Stimulated activated CD8-positive, alpha-beta memory T cell treated with anti-CD3 and anti-CD28 coated beads, Interleukin-12 subunit alpha, Interleukin-12 subunit beta, amount 100 ng/mL, for 1 hour (primary cell): ENCODE results near the gene CBLIF.
"Not testable (repeated sequence)": the region's sequence is repeated elsewhere in the genome, so short reads cannot be mapped to it uniquely, and the experiment has no call there.

ENCODE experiments used
- DNase-seq: peaks from one replicate; pipeline ENCODE4 v3.0.0-alpha.2; 2020; ENCODE audit warnings: low read depth

The CBLIF gene

GRCh38 chr11:59794417-59794816, 50.9 kb downstream of the CBLIF start:
- no peak for DNase-seq

- no peak for DNase-seq
Observed at GRCh38 chr11:59792507-59792906, 52.8 kb downstream of the CBLIF start.

DNA sequence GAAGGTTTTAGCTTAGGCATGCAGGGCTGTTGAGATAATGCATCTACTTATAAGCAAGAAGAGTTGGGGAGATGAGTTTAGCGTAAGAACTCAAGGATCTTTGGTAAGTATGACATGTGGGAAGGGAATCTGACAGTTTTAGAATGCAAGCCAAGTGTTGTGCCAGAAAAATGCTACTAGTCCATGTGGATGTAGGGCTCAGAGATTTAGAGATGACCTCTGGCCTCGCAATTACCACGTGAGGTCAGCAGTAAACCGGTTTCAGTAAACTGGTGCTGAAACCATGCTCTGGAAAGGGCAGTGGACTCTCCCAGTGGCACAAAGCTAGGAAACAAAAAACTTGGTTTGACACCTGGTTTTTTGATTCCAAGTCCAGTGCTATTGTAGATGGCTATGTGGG, 53.7 kb downstream of the CBLIF start:
- DNase-seq = no peak

GRCh38 chr11:59787816-59788215, 57.5 kb downstream of the CBLIF start:
- no peak for DNase-seq

- DNase-seq = no peak
Observed at GRCh38 chr11:59787255-59787588, 58.1 kb downstream of the CBLIF start.

DNA sequence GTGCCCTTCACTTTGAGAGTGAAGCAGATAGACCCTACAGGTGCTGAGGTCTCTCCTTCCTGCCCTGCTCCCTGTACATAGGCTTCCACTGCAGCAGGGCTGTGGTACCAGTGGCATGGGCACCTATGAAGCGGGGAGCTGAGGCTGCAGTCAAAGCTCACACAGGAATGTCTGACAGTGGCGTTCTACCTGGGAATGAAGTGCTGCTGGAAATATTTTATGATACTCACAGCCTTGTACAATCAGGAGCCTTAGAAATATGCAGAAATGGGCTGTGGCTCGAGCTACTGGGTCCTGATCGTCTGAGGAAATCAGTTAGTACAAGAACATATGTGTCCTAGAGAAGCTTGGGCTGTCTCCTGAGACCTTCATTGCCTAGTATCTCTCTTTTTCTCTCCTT, 59.5 kb downstream of the CBLIF start:
- DNase-seq = no peak

DNA sequence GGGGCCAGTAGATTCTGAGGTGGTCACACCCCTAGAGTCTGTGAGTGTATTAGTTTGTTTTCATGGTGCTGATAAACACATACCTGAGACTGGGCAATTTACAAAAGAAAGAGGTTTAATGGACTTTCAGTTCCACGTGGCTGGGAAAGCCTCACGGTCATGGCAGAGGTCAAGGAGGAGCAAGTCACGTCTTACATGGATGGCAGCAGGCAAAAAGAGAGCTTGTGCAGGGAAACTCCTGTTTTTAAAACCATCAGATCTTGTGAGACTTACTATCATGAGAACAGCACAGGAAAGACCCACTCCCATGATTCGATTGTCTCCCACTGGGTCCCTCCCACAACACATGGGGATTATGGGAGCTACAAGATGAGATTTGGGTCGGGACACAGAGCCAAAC, 60.9 kb downstream of the CBLIF start:
- not testable (repeated sequence) for DNase-seq

DNA sequence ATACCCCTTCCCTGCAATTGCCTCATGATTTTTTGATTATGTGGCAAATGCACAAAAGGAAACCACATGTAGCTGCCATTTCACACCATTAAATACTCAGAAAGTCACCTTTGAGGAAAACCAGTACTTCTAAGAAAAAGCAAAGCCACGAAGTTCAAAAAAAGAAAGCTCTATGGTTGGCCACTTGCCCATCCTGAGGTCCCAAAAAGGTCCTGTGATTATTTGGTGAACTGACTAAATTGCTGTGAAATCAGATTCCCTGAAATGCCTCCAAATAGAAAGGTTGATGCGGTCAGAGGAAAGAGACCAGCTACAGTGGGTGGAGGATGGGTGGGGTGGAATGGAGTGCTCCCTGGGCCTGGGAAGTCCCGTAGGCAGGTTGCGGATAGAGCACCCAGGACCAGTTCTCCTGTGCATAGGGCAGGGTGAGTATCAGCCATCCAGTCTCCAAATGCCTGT, 61.6 kb downstream of the CBLIF start:
- no peak for DNase-seq

DNA sequence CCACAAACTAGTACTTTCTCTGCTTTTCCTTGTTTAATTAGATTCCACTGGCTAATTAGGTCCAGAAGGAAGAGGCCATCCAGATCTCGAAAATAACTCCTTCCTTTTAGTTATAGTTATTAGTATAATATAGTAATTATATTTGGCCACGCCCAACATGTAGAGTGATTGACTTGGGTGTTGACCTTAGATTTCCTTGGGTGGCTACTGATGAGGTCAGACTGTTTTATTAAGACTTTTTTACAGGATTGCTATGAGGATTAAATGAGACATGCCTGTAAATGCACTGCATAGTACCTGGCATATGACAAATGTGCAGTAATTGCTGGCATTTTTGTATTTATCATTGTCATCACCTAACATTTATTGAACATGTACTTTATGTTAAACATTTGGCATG, 63.2 kb downstream of the CBLIF start:
- no peak for DNase-seq

DNA sequence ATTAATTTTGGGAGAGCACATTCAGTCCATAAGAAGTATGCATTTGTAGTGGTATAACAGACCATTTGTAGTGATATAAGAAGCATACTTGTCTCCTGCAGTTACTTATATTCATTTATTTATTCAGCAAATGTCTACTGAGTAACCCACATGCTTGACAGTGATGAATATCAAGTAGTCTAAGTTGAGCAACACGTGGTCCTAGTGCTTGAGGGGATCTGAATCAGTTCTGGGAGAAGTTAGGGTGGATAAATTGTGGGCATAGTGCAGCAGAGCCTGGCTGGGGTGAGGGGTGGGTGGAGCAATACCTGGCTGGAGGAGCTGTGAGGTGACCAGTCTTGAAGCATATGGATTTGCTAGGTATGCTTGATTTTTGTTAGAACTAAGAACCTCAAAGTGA, 65.8 kb downstream of the CBLIF start:
- DNase-seq = no peak
